Measurements from ENCODE around the gene MTCL3.
"Not testable (repeated sequence)": the region's sequence is repeated elsewhere in the genome, so short reads cannot be mapped to it uniquely, and the experiment has no call there.

The MTCL3 gene

GRCh38 chr6:127435626-127436220 lies 83.4 kb downstream of the MTCL3 start:
- DNase-seq (ENCODE audit: low read depth) = no peak
- no peak overlapping the region for H3K4me3 ChIP-seq (ENCODE audit: low read depth, low read length)
- in situ Hi-C loops (cut with HindIII; ENCODE audit: low sequenced_read_pairs) = no loop called here
- no peak for TF ChIP-seq CTCF (IDR thresholded peaks at IDR 0.05; ENCODE audit: low read depth, low read length, missing control alignments)

GRCh38 chr6:127434651-127435050 lies 84.5 kb downstream of the MTCL3 start:
- in situ Hi-C loops (cut with HindIII; ENCODE audit: low sequenced_read_pairs) = no loop called here
- no peak overlapping the region for H3K4me3 ChIP-seq (ENCODE audit: low read depth, low read length)
- no peak for TF ChIP-seq CTCF (IDR thresholded peaks at IDR 0.05; ENCODE audit: low read depth, low read length, missing control alignments)
- no peak for DNase-seq (ENCODE audit: low read depth)

GRCh38 chr6:127428562-127428961 lies 90.6 kb downstream of the MTCL3 start:
- H3K4me3 ChIP-seq (ENCODE audit: low read depth, low read length); DNase-seq (ENCODE audit: low read depth); in situ Hi-C loops (cut with HindIII; ENCODE audit: low sequenced_read_pairs): not testable (repeated sequence)

- no peak for TF ChIP-seq CTCF (IDR thresholded peaks at IDR 0.05; ENCODE audit: low read depth, low read length, missing control alignments)
- DNase-seq (ENCODE audit: low read depth) = no peak
- in situ Hi-C loops (cut with HindIII; ENCODE audit: low sequenced_read_pairs) = no loop called here
- no peak overlapping the region for H3K4me3 ChIP-seq (ENCODE audit: low read depth, low read length)
Observed at GRCh38 chr6:127423921-127424320, 95.2 kb downstream of the MTCL3 start.
